Loucy (cell line): ENCODE measurements around the gene ANKRD13D.
A peak's percentile ranks its signal among the peaks of the same experiment; 100 is the strongest.

Experiments
- H2AFZ ChIP-seq: fragments of 200-600 bp; sonication (generic); 2 replicates; pipeline ENCODE4 v1.6.0; 2016; ENCODE audit warnings: antibody characterized with exemption, mild to moderate bottlenecking, low read length, moderate library complexity
- H3F3A ChIP-seq: fragments of 200-600 bp; 2 replicates; pipeline ENCODE4 v1.6.0; 2016; ENCODE audit warnings: antibody characterized with exemption, low read depth, mild to moderate bottlenecking
- H3K27me3 ChIP-seq: fragments of 200-600 bp; sonication (generic); 2 replicates; pipeline ENCODE4 v1.6.1; 2014; ENCODE audit warnings: low read length, mild to moderate bottlenecking; ENCODE audit not compliant: insufficient read depth, poor library complexity, severe bottlenecking
- H3K36me3 ChIP-seq: fragments of 200-600 bp; sonication (generic); 2 replicates; pipeline ENCODE4 v1.6.1; 2016; ENCODE audit warnings: low read length; ENCODE audit not compliant: insufficient read depth
- H3K4me1 ChIP-seq: fragments of 200-600 bp; sonication (generic); 2 replicates; pipeline ENCODE4 v1.5.1; 2014; ENCODE audit warnings: low read length, mild to moderate bottlenecking; ENCODE audit not compliant: insufficient read depth, poor library complexity, severe bottlenecking
- H3K4me2 ChIP-seq: fragments of 200-600 bp; sonication (generic); 2 replicates; pipeline ENCODE4 v1.6.0; 2014; ENCODE audit warnings: antibody characterized with exemption, low read length, low read depth, mild to moderate bottlenecking; ENCODE audit not compliant: poor library complexity, severe bottlenecking
- H3K4me3 ChIP-seq: fragments of 200-600 bp; sonication (generic); 2 replicates; pipeline ENCODE4 v1.5.1; 2014; ENCODE audit warnings: low read length, mild to moderate bottlenecking, mixed read lengths; ENCODE audit not compliant: poor library complexity, severe bottlenecking
- H3K79me2 ChIP-seq: fragments of 200-600 bp; sonication (generic); 2 replicates; pipeline ENCODE4 v1.6.1; 2014; ENCODE audit warnings: low read length; ENCODE audit not compliant: insufficient read depth
- H3K9ac ChIP-seq: fragments of 200-600 bp; sonication (generic); 2 replicates; pipeline ENCODE4 v1.6.0; 2014; ENCODE audit warnings: mild to moderate bottlenecking, low read depth, low read length, moderate library complexity; ENCODE audit not compliant: poor library complexity, severe bottlenecking
- H3K9me2 ChIP-seq: fragments of 200-600 bp; sonication (generic); replicated peaks from 2 replicates; pipeline ENCODE4 v1.6.1; 2016; ENCODE audit warnings: low read depth, low read length, mixed read lengths
- H3K9me3 ChIP-seq: fragments of 200-600 bp; sonication (generic); 2 replicates; pipeline ENCODE4 v1.6.1; 2014; ENCODE audit warnings: mild to moderate bottlenecking, antibody characterized with exemption, low read length, low read depth; ENCODE audit not compliant: insufficient read depth
- H4K20me1 ChIP-seq: fragments of 200-600 bp; sonication (generic); 2 replicates; pipeline ENCODE4 v1.6.0; 2014; ENCODE audit warnings: antibody characterized with exemption, low read length, mild to moderate bottlenecking; ENCODE audit not compliant: insufficient read depth, poor library complexity, severe bottlenecking
- CTCF ChIP-seq: fragments of 200-600 bp; sonication (generic); conservative IDR thresholded peaks from 2 replicates; pipeline ENCODE4 v1.5.1; 2014; ENCODE audit warnings: mild to moderate bottlenecking, antibody characterized with exemption, low read length
- EZH2phosphoT487 ChIP-seq: fragments of 200-600 bp; IDR thresholded peaks from 2 replicates; pipeline ENCODE4 v1.6.1; 2018; ENCODE audit warnings: antibody characterized with exemption, mild to moderate bottlenecking, moderate library complexity, borderline replicate concordance

The ANKRD13D gene

DNA sequence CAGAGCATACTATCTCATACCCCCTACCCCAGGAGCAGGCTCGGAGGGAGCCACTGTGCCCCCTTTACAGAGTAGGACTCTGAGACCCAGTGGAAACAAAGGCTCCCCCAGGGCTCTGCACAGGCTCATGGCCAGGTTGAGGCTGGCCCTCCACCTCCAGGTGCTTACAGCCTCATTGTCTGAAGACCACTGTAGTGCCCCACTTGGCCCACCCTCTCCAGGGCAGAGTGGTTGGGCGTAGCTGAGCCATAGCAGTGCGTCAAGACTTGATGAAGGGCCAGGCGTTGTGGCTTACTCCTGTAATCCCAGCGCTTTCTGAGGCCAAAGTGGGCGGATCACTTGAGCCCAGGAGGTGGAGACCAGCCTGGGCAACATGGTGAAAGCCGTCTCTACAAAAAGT lies 1.7 kb downstream of the ANKRD13D start:
- peak overlapping the region; percentile 81 for H3K9ac ChIP-seq
- peaks cover 6% of the 10 kb centered on the region for H3F3A ChIP-seq
- H4K20me1 ChIP-seq, result peaks cover 30% of the 10 kb centered on the region
- peak overlapping the region; percentile 79 for H3K4me2 ChIP-seq
- peaks cover 27% of the 10 kb centered on the region for H3K36me3 ChIP-seq
- TF ChIP-seq CTCF, result no peak
- TF ChIP-seq EZH2phosphoT487, result no peak
- peak overlapping the region; percentile 78 for H3K4me3 ChIP-seq
- H3K79me2 ChIP-seq, result peaks cover 73% of the 10 kb centered on the region
- peaks cover 44% of the 10 kb centered on the region for H3K4me1 ChIP-seq
- peaks cover 2% of the 10 kb centered on the region for H3K9me3 ChIP-seq
- no peaks in the 10 kb centered on the region for H3K9me2 ChIP-seq
- no peak overlapping the region for H2AFZ ChIP-seq
- no peaks in the 10 kb centered on the region for H3K27me3 ChIP-seq

GRCh38 chr11:67291481-67292381 lies 2.6 kb downstream of the ANKRD13D start:
- peaks cover 40% of the 10 kb centered on the region for H3K4me1 ChIP-seq

GRCh38 chr11:67292671-67293070 lies 3.6 kb downstream of the ANKRD13D start:
- H3K79me2 ChIP-seq, result peaks cover 69% of the 10 kb centered on the region
- TF ChIP-seq EZH2phosphoT487 (no peak), CTCF (no peak)
- no peak overlapping the region for H3K4me3 ChIP-seq
- H3K9me3 ChIP-seq, result peaks cover 6% of the 10 kb centered on the region
- no peaks in the 10 kb centered on the region for H3K27me3 ChIP-seq
- no peak overlapping the region for H3K9ac ChIP-seq
- H3K9me2 ChIP-seq, result no peaks in the 10 kb centered on the region
- H3K36me3 ChIP-seq, result peaks cover 18% of the 10 kb centered on the region
- peaks cover 30% of the 10 kb centered on the region for H3K4me1 ChIP-seq
- H3K4me2 ChIP-seq, result peak overlapping the region; percentile 21
- peaks cover 30% of the 10 kb centered on the region for H4K20me1 ChIP-seq
- no peak overlapping the region for H2AFZ ChIP-seq
- peaks cover 3% of the 10 kb centered on the region for H3F3A ChIP-seq

More at GRCh38 chr11:67291481-67292381, 2.6 kb downstream of the ANKRD13D start:
- peaks cover 20% of the 10 kb centered on the region for H3K36me3 ChIP-seq
- no peak overlapping the region for H2AFZ ChIP-seq
- no peaks in the 10 kb centered on the region for H3K27me3 ChIP-seq
- peaks cover 30% of the 10 kb centered on the region for H4K20me1 ChIP-seq
- peaks cover 6% of the 10 kb centered on the region for H3K9me3 ChIP-seq
- TF ChIP-seq CTCF, result no peak
- no peak for TF ChIP-seq EZH2phosphoT487
- H3K4me3 ChIP-seq, result no peak overlapping the region
- H3K79me2 ChIP-seq, result peaks cover 73% of the 10 kb centered on the region
- H3K4me2 ChIP-seq, result peak overlapping the region; percentile 21
- H3K9me2 ChIP-seq, result no peaks in the 10 kb centered on the region
- H3F3A ChIP-seq, result peaks cover 6% of the 10 kb centered on the region
- H3K9ac ChIP-seq, result no peak overlapping the region
